GM19193 (cell line): ENCODE measurements around the gene TMEM185B.

Source experiments
- POLR2A ChIP-seq: IDR thresholded peaks from 4 replicates; pipeline ENCODE4 v1.6.1; 2011; ENCODE audit not compliant: insufficient read depth, insufficient read length; ENCODE audit errors: extremely low read depth

Gene TMEM185B

GRCh38 chr2:120176526-120176925 is 46.7 kb downstream of the TMEM185B start:
- no peak for TF ChIP-seq POLR2A

GRCh38 chr2:120174963-120175581 is 48.1 kb downstream of the TMEM185B start:
- no peak for TF ChIP-seq POLR2A
